ENCODE data around the gene G0S2.
A peak's percentile ranks its signal among the peaks of the same experiment; 100 is the strongest.

G0S2 gene, protein sequence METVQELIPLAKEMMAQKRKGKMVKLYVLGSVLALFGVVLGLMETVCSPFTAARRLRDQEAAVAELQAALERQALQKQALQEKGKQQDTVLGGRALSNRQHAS

DNA sequence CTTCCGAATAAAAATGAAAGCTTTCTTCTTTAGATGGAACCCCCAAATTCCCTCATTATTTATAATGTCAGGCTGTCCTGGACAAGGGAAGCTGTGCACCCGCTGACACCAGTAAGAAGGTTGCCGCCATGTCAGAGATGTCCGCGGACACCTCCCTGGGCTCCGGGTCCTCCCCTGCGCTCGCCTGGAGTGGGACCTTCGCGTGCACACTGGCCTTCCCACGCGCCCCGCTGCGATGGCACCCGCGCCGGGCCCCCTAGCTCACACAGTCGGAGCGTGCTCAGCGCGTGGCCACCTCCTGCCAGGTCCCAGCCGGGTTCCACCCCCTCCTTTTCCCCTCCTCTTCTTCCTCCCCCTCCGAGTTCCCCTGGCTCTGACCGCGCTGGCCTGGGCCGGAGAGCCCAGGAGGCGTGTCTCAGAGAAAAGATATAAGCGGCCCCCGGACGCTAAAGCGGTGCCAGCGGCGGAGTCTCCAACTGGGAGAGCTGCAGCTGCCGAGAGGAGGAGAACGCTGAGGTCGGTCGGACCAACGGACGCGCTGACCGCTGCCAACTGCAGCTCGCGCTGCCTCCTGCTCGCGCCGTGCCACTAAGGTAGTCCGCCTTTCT, at the start of gene G0S2:
G0S2 (plus strand) TSS at position 456 of the 608 bp plus-strand sequence. CDS start 273 bp downstream, outside the sequence.
- no peak for DNase-seq (ENCODE audit: low read depth)

DNA sequence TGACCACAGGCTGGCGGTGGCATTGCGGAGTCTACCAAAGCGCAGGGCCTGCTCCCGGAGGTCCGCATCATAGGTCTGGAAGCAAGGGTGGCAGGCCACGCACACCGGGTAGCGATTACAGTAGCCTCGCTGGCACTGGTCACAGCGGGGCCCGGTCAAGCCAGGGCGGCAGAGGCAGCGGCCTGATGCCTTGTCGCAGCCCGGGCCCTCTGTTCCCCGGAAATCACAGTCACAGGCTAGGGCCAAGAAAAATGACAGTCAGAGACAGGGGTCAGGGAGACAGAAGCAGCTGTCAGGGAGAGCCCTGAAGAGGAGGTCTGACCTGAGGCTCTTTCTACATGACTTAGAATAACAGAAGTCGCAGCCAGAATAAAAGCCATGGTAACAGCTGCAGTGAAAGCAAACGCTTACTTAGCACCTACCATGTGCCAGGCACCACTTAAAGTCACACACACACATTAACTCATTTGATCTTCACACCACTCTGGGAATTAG, 49.4 kb upstream of the G0S2 start:
- no peak for DNase-seq (ENCODE audit: low read depth)

DNA sequence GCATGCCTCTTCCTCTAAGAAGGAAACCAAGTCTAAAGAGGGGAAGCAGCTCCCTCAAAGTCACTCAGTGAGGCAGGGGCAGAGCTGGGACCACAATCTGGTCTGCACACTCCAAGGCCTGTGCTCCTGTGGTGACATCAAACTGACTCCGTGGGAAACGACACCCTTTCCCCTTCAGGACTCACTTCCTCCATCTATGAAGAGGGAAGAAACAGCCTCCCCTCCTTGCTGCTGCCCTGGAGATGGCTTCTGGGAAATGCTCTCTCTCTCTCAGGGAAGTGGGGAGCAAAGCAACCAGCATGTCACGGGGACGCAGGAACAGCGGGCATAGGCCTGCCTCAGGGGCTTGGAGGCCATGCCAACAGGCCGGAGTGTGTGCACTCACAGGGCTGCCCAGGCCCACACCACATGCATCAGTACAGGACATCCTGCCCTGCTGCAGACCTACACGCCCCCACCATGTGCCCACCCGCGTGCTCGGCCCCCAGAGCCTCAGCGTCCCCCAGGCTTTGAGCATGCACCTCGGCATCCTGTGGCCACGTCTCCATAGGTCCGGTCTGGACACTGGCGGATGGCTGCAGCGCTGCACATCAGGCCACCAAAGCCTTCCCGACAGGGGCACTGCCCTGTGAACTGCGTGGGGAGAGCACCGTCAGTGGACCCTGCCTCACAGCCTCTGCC, 48.7 kb upstream of the G0S2 start:
- DNase-seq (ENCODE audit: low read depth), result no peak

DNA sequence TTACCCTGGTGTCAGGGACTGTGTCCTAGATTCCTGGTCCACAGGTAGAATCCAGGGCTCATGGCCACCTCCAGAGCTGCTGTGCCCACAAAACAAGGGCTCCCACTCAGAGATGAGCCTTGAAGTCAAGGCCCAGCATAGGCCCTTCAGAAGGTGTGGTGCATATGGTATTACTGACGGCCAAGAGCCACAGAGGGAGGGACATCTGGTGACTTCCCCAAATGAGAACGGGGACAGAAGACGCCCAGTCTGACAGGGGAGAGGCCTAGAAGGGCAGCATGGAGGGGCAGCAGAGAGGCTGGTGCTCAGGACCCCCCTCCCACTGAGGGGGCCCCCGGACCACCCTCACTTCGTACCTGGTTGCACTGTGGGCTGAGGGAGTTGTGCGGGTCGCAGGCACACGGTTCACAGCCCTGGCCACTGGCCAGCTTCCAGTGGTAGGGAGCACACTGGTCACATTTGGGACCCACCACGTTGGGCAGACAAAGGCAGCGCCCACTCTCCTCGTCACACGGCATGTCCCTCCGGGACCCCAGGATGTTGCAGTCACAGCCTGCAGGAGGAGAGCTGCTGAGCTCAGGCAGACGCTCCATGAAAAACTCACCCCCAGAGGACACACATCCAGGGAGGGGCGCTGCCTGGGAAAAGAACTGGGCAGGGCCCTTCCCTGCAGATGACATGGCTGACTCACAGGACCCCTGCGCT, 48.0 kb upstream of the G0S2 start:
- DNase-seq (ENCODE audit: low read depth), result no peak

DNA sequence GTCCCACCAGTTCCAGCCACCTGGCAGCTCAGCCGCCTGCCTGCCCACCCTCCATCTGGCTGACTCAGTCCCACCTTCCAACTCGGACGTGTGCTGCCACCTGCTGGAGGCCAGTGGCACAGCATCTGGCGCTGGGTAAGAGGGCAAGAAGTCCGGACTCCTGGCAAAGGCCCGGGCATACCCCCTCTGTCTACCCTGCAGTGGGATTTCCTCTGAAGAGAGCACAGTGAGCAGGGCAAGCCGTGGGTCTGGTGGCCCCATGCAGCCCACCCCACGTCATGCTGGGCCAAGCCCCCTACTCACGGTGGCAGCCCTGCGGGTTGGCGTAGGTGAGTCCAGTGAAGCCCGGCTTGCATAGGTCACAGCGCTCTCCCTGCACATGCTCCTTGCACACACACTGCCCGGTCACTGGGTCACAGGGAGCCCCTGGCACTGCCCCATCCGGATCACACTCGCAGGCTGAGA, 47.4 kb upstream of the G0S2 start:
- DNase-seq (ENCODE audit: low read depth), result peak; percentile 47

DNA sequence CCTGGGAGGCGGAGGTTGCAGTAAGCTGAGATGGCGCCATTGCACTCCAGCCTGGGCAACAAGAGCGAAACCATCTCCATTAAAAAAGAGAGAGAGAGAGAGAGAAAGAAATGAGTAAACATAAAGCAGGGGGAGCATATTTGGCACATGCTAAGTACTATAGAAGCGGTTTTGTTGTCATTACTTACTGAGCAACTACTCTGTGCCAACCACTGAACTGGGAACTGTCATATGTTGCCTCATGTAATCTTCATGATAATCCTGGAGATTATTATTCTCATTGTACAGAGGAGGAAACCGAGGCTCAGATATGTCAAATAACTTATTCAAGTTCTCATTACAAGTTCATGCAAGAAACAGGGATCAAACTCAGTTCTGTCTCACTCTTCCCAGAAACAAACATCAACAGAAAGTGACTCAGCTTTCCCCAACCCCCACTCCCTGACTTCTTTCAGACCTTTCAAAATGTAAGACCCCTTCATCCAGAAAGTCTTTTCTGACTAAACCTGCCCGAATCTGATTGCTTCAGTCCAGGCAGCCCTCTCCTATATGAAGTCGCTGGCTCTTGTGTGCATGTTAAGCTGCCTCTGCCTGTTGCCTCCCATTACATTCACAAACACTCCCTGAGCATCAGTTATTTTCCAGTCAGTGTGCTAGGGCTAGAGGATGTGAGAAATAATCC, 46.5 kb upstream of the G0S2 start:
- DNase-seq (ENCODE audit: low read depth), result no peak

DNA sequence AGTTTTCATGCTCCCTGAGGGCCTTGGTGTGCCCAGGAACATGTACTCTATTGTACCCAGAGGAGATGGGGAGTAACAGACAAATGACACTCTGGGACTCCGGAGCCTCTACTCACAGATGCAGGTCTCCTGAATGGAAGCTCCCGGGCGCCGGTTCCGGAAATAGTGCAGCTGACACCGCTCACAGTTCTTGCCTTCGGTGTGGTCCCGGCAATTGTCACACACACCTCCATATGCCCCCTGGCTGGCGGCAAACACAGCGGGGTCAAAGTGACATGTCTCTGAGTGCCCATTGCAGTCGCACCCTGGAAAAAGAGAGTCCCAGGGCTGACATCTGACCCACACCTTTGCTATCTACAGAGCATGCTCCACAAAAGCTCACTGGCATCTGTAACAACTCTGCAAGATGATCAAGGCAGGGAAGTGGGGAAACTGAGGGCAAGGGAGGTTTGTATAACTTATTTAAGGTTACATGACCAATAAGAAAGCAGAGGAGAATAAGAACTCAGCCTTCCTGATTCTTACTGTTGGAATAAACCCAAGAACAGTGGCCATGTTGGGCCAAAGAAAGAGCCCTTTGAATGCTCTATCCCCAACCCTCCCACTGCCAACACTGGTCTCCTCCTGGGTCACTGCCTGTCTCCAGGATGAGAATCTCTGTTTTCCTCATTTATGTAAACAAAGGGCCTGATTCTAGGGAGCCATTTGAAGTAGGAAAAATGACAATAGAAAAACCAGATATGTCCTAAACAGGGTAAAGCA, 45.4 kb upstream of the G0S2 start:
- no peak for DNase-seq (ENCODE audit: low read depth)

DNA sequence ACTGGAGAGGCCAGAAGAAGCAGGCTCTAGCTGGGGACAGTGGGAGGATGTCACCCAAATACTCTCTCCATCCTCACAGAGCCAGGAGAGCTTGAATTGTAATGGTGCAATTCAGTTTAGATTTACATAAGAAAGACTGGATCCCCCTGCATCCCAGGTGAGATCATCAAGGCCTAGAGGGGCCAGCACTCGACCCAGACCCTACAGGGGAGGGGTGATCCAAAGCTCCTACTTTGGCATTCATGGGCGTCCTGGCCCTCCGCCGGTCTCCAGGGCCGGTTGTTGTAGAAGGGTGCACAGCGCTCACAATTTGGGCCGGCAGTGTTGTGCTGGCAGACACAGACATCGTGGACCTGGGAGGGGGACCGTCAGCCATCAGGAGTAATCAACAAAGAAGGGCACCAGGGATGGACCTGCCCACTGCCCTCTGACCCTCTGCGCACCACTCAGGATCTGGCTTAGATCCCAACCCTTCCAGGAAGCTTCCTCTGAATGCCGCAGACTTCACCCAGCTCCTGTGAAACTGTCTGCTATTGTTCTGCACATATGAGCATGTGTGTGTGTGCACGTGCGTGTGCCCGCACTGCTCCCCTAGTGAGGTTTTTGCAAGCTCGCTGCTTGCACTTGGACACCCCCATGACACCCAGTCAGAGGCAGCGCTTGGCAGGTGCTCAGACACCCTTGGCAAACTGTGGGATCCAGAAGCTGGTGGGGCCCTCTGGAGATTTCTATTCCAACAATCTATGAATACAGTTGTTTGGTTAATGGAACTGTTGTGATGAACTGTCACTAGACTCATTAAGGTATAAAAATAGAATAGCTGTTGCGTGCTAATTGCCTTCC, 44.6 kb upstream of the G0S2 start:
- no peak for DNase-seq (ENCODE audit: low read depth)

DNA sequence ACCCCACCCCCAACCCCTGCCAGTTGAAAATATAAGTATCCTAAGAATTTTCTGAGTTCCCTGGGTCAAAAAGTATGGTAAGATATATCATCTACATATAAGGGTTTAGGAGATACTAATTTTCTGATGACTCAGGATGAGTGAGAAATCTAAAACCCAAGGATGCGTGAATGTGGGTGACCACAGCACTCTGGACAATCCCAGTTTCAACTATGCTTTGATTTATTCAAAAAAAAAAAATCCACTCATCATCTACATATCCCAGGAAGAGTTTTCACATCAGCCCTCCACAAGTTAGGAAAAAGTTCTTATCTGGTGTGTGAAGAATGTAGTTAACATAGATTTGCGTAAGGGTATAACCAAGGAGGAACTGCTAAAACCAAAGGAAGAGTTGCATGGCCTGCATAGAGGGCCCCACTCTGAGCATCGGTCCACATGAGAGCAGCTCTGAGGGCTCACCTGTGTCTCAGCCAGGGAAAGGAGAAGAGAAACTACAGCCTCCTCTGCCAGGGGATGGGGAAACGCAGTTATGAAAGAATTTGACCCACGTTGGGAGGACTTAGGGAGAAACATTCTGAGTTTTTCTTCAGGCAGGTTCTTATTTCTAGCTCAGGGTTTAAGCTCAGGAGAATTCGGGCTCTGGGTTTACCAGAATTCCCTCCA, 41.7 kb upstream of the G0S2 start:
- no peak for DNase-seq (ENCODE audit: low read depth)

DNA sequence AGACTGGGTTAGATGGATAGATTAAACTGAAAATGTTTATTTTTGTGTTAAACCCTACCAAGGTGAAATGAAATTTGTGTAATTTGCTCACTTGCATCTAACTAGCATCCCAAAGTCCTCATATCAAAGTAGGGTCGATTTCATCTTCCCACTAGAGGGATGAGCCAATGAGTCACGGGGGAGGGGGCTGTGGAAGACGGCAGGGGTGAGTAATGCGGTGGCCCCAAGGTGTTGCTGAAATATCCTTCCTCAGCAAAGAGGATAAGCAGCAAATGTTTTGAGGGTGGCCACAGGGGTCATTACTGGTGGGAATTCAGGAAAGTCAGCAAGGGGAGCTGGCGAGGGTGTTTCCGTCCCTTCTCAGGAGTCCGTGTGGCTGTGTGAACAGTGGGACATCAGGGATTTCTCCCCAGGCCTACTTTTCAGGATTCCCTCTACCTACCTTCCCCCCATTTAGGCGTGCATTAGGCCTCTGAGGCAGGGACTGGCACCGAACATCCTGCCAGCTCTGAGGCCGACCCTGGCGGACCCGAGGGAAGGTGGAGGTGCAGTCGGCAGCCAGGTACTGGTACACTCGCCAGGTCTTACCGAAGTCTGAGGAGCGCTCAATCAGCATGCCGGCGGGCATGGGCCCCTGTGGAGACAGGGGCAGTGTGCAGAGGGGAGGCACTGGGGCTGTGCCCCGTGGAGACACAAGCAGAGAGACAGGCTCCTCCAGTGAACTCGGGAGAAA, 41.0 kb upstream of the G0S2 start:
- no peak for DNase-seq (ENCODE audit: low read depth)

DNA sequence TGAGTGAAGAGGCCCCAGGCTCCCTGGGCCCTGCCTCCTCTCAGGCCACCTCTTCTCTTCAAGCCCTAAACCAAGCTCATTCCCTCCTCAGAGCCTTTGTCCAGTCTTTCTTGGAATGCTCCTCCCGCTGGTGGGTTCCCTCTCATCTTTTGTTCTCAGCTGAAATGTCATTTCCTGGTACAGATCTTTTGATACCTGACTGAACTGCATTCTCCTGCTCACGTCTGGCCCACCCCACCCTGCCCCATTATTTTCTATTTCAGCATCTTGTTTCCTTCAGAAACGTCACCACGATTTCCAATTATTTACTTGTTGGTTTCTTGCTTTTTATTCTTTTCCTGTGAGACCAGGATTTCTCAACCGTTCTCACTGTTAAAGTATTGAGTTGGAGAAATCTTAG, 39.4 kb upstream of the G0S2 start:
- no peak for DNase-seq (ENCODE audit: low read depth)

DNA sequence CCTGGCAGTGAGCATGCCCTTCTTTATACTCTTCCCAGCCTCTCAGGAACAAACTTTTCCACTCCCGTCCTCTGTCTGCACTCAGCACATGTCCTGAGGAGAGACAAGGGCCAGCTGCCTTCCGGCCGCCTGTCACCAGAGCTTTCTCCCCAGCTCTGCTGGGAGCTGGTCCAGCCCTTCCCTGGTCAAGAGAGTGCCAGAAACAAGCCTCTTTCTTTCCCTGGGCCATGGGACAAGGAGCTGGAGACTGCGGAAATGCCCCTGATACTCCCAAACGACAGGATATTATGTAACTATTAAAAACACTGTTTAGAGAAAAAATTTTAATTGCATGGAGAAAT, 33.4 kb upstream of the G0S2 start:
- DNase-seq (ENCODE audit: low read depth), result no peak

DNA sequence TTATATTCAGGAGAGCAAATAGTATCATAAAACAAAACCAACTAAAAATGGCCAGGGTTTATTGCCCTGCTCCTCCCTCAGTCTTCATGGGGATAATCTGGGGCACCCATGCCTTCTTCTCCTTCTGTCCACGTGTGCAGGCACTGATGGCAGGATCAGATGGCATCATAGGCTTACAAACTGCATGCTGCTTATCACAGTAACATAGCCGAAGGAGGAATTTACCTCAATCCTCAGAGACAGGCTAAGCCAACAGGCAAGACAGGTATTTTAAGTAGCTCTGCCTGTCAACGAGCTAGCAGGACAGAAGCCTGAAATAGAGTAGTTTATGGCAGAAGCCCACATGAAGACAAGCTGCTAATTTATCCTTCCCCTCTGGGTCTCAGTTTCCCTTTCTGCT, 32.4 kb upstream of the G0S2 start:
- DNase-seq (ENCODE audit: low read depth), result no peak

DNA sequence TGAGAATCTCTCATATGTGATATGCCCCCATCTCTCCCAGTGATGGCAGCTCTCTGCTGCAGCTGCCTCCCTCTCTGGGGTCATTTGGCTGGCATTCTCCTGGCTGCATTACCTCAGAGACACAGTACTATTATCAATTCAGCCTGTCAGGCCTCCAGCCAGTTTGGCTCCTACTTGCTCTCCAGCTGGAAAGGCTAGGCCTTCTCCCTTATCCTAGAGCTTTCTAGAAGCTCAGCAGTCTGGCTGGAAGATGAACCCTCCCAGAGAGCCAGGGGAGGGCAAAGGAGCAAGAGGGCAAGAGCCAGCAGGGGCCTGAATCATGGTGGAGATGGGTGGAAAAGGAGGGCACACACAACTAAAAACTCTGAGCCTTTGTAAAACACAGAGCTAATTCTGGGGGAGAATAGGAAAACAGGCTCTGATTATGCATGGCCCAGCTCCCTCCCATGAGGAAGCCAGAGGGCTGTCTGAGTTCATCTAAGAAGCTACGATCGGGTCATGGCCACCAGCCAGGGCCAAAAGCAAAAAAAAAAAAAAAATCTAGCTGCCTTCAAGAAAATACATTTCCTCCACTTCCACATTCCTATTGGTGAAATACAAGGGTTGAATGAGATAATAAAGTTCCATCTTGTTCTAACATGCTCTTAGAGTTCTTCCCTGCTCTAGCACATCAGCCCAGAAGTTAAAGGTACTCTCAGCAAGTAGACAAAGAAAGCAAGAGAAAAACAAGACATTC, 31.8 kb upstream of the G0S2 start:
- DNase-seq (ENCODE audit: low read depth), result no peak

DNA sequence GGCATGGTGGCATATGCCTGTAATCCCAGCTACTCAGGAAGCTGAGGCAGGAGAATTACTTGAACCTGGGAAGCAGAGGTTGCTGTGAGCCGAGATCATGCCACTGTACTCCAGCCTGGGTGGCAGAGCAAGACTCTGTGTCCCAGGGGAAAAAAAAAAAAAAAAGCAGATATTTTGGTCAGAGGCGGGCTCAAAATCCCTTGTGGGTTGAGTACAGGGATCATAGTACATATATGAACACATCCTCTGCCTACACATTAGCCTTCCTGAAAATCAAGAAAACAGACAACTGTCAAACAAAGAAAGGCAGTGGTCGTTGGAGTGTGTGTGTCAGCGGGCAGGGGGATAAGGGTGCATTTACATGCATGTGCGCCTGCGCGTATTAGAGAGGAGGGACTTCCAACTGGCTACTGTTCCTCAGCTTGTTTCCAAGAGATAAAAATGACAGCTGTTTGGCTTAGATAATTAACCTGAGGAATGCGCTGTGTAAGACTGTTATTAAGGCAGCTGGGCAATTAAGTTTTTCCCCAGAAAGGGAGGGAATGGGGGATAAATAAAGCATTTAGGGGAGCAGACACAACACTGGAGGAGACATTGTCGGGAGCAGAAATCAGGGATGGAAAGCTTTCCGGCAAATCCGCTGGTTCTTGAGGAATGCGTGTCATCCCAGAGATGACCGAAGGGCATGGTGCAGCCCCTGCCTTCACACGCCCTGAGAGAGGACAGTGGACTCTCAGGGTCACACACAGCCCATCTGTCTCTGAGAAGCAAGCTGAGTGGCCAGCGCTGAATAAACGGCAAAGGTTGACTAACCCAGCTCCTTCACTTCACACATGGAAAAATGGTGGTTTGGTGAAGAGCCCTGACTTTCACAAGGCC, 29.4 kb upstream of the G0S2 start:
- no peak for DNase-seq (ENCODE audit: low read depth)

DNA sequence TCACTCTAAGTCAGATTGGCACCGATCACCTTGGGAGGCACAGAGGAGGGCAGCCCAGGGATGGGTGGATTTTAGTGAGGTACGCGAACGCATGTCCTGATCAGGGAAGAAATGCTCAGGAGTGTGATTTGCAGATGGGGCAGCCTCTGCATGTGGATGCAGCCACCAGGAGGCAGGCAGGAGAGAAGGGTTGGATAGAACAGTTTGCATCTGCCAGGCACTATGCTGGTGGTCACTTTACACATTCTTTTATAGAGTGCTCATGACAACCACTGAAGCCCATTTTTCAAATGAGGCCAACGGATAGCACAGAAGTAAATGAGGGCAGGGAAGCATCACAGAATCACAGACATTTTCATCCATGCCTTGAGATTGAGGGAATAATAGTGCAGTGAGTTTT, 28.7 kb upstream of the G0S2 start:
- no peak for DNase-seq (ENCODE audit: low read depth)

DNA sequence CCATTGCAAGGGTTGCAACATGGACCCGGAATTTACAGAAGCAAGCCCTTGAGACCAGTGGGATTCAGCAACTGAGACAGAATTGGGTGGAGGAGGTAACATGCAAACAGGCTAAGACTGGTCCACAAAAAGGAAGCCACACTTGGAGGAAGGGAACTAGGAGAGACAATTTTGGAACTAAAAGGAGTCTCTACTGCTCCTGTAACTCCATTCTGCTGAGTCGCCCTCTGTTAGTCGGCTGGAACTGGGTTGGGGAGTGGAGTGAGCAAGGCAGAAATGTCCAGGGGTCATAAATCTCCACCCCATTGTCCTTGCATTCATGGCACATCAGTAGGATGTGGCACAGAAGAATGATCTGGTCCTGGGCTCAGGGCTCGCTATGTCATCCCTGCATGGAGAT, 28.1 kb upstream of the G0S2 start:
- DNase-seq (ENCODE audit: low read depth), result no peak

DNA sequence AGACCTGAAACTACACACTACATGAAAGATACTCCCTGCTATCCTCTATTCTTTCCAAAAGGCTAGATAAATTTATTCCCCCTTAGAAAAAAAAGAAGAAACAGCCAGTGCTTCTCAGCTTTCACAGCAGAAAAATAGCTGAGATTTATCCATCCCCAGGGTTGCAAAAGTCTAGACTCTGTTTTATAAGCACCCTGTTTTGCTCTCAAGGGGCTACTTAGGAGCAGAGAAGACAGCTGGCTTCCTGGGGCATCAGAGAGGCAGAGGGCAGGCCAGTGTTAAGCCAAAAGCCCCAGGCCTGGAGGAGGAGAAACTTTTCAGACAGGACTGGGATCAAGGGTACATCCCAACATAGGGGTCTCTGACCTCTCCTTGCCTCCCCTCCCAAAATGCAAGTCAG, 26.9 kb upstream of the G0S2 start:
- DNase-seq (ENCODE audit: low read depth), result no peak
